ENCODE data around the gene PRSS2.
"Not testable (repeated sequence)": the region's sequence is repeated elsewhere in the genome, so short reads cannot be mapped to it uniquely, and the experiment has no call there.

Gene PRSS2

GRCh38 chr7:142770661-142771352, at the start of gene PRSS2:
TSS of gene PRSS2 (plus strand) at chr7:142770970. CDS start at chr7:142770983, 13 bp downstream.
- DNase-seq (ENCODE audit: low read depth), result no peak

GRCh38 chr7:142720986-142721385, 49.8 kb upstream of the PRSS2 start:
- no peak for DNase-seq (ENCODE audit: low read depth)

GRCh38 chr7:142722248-142722794, 48.4 kb upstream of the PRSS2 start:
- no peak for DNase-seq (ENCODE audit: low read depth)

GRCh38 chr7:142733271-142733670, 37.5 kb upstream of the PRSS2 start:
- no peak for DNase-seq (ENCODE audit: low read depth)

- DNase-seq (ENCODE audit: low read depth), result no peak
Measured at GRCh38 chr7:142739923-142740492, 30.8 kb upstream of the PRSS2 start.

- DNase-seq (ENCODE audit: low read depth), result no peak
Measured at GRCh38 chr7:142740786-142741185, 30.0 kb upstream of the PRSS2 start.

GRCh38 chr7:142741932-142742331, 28.8 kb upstream of the PRSS2 start:
- DNase-seq (ENCODE audit: low read depth), result not testable (repeated sequence)

GRCh38 chr7:142745091-142745635, 25.6 kb upstream of the PRSS2 start:
- DNase-seq (ENCODE audit: low read depth), result no peak

GRCh38 chr7:142745745-142746144, 25.0 kb upstream of the PRSS2 start:
- no peak for DNase-seq (ENCODE audit: low read depth)

GRCh38 chr7:142746264-142746663, 24.5 kb upstream of the PRSS2 start:
- DNase-seq (ENCODE audit: low read depth), result no peak

- not testable (repeated sequence) for DNase-seq (ENCODE audit: low read depth)
Measured at GRCh38 chr7:142748410-142748809, 22.4 kb upstream of the PRSS2 start.

- no peak for DNase-seq (ENCODE audit: low read depth)
Measured at GRCh38 chr7:142749218-142749993, 21.4 kb upstream of the PRSS2 start, which contains the start of gene PRSS1. TSS of gene PRSS1 (plus strand) at chr7:142749472. CDS start at chr7:142749485, 13 bp downstream.

- no peak for DNase-seq (ENCODE audit: low read depth)
Measured at GRCh38 chr7:142750321-142750938, 20.3 kb upstream of the PRSS2 start.

GRCh38 chr7:142751526-142752175, 19.1 kb upstream of the PRSS2 start:
- DNase-seq (ENCODE audit: low read depth), result not testable (repeated sequence)

- DNase-seq (ENCODE audit: low read depth), result no peak
Measured at GRCh38 chr7:142752376-142753225, 18.2 kb upstream of the PRSS2 start.

GRCh38 chr7:142753366-142753765, 17.4 kb upstream of the PRSS2 start:
- no peak for DNase-seq (ENCODE audit: low read depth)

- not testable (repeated sequence) for DNase-seq (ENCODE audit: low read depth)
Measured at GRCh38 chr7:142753925-142754491, 16.8 kb upstream of the PRSS2 start.

GRCh38 chr7:142754681-142755575, 15.8 kb upstream of the PRSS2 start:
- DNase-seq (ENCODE audit: low read depth), result no peak

- DNase-seq (ENCODE audit: low read depth), result not testable (repeated sequence)
Measured at GRCh38 chr7:142758312-142758711, 12.5 kb upstream of the PRSS2 start.

Measured in activated T-cell treated with anti-CD3 and anti-CD28 coated beads for 24 hours (primary cell).